ENCODE measurements around the gene PEX13.

Gene PEX13

DNA sequence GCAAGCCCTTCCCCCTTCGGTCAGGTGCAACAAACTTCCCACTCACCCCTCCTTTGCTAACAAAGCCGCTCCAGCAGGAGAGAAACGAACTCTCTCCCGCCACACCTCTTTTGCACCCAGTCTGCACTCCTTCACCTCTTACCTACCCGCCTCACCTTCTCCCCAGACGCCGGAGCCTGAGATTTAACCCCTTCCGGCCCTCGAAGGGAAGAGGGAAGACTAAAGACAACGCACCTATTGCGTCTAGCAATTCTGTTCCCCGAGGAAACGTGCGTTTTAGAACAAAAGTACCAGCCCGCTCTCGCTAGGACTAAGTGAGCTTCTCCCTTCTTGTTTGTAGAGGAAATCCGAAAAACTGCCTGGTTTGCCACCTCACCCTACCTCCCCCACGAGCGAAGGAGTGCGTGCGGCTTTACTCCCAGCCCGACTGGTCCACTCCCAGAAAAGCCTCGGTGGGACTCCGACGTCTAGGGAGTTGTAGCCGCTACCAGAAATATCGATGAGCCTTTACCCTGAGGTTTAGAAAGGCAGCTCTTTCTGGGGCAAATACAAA, 441 bp upstream of the PEX13 start (continued):
- TF ChIP-seq, protein P1, sequence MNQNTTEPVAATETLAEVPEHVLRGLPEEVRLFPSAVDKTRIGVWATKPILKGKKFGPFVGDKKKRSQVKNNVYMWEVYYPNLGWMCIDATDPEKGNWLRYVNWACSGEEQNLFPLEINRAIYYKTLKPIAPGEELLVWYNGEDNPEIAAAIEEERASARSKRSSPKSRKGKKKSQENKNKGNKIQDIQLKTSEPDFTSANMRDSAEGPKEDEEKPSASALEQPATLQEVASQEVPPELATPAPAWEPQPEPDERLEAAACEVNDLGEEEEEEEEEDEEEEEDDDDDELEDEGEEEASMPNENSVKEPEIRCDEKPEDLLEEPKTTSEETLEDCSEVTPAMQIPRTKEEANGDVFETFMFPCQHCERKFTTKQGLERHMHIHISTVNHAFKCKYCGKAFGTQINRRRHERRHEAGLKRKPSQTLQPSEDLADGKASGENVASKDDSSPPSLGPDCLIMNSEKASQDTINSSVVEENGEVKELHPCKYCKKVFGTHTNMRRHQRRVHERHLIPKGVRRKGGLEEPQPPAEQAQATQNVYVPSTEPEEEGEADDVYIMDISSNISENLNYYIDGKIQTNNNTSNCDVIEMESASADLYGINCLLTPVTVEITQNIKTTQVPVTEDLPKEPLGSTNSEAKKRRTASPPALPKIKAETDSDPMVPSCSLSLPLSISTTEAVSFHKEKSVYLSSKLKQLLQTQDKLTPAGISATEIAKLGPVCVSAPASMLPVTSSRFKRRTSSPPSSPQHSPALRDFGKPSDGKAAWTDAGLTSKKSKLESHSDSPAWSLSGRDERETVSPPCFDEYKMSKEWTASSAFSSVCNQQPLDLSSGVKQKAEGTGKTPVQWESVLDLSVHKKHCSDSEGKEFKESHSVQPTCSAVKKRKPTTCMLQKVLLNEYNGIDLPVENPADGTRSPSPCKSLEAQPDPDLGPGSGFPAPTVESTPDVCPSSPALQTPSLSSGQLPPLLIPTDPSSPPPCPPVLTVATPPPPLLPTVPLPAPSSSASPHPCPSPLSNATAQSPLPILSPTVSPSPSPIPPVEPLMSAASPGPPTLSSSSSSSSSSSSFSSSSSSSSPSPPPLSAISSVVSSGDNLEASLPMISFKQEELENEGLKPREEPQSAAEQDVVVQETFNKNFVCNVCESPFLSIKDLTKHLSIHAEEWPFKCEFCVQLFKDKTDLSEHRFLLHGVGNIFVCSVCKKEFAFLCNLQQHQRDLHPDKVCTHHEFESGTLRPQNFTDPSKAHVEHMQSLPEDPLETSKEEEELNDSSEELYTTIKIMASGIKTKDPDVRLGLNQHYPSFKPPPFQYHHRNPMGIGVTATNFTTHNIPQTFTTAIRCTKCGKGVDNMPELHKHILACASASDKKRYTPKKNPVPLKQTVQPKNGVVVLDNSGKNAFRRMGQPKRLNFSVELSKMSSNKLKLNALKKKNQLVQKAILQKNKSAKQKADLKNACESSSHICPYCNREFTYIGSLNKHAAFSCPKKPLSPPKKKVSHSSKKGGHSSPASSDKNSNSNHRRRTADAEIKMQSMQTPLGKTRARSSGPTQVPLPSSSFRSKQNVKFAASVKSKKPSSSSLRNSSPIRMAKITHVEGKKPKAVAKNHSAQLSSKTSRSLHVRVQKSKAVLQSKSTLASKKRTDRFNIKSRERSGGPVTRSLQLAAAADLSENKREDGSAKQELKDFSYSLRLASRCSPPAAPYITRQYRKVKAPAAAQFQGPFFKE (tag by site-specific recombination; IDR thresholded peaks at IDR 0.05; ENCODE audit: borderline replicate concordance), result no peak
- TF ChIP-seq, protein P2, sequence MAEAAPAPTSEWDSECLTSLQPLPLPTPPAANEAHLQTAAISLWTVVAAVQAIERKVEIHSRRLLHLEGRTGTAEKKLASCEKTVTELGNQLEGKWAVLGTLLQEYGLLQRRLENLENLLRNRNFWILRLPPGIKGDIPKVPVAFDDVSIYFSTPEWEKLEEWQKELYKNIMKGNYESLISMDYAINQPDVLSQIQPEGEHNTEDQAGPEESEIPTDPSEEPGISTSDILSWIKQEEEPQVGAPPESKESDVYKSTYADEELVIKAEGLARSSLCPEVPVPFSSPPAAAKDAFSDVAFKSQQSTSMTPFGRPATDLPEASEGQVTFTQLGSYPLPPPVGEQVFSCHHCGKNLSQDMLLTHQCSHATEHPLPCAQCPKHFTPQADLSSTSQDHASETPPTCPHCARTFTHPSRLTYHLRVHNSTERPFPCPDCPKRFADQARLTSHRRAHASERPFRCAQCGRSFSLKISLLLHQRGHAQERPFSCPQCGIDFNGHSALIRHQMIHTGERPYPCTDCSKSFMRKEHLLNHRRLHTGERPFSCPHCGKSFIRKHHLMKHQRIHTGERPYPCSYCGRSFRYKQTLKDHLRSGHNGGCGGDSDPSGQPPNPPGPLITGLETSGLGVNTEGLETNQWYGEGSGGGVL (tag by site-specific recombination; IDR thresholded peaks at IDR 0.05), result peak; percentile 59
- TF ChIP-seq ZNF114 (tag by site-specific recombination; IDR thresholded peaks at IDR 0.05) (no peak), ZBTB7A (tag by site-specific recombination; IDR thresholded peaks at IDR 0.05; ENCODE audit: low read depth) (no peak), ZSCAN16 (tag by site-specific recombination; IDR thresholded peaks at IDR 0.05) (0 out of 2 replicates have a peak, but pooled peaks have one; percentile 31), ZNF248 (tag by site-specific recombination; IDR thresholded peaks at IDR 0.05) (no peak), ZNF184 (tag by site-specific recombination; IDR thresholded peaks at IDR 0.05) (0 out of 2 replicates have a peak, but pooled peaks have one; percentile 18), ZNF311 (tag by site-specific recombination; IDR thresholded peaks at IDR 0.05; ENCODE audit: borderline replicate concordance) (no peak), ZNF423 (tag by site-specific recombination; IDR thresholded peaks at IDR 0.05) (peak; percentile 78), YY2 (tag by site-specific recombination; IDR thresholded peaks at IDR 0.05) (no peak), ZNF433 (tag by site-specific recombination; IDR thresholded peaks at IDR 0.05; ENCODE audit: low read depth) (no peak), SETDB1 (IDR thresholded peaks at IDR 0.05; ENCODE audit: insufficient read length, low read length) (no peak), ZNF571 (tag by site-specific recombination; IDR thresholded peaks at IDR 0.05) (no peak), ZNF654 (tag by site-specific recombination; IDR thresholded peaks at IDR 0.05; ENCODE audit: low read depth) (no peak; the same call in 1 of the 2 replicates), ZNF629 (tag by site-specific recombination; IDR thresholded peaks at IDR 0.05) (peak; percentile 62; the same call in 1 of the 2 replicates), ZNF548 (tag by site-specific recombination; IDR thresholded peaks at IDR 0.05) (no peak), MZF1 (tag by site-specific recombination; IDR thresholded peaks at IDR 0.05; ENCODE audit: borderline replicate concordance) (peak; percentile 65; the same call in 1 of the 2 replicates), SCRT2 (tag by site-specific recombination; IDR thresholded peaks at IDR 0.05) (no peak; the same call in 1 of the 2 replicates)
- TF ChIP-seq, protein P3, sequence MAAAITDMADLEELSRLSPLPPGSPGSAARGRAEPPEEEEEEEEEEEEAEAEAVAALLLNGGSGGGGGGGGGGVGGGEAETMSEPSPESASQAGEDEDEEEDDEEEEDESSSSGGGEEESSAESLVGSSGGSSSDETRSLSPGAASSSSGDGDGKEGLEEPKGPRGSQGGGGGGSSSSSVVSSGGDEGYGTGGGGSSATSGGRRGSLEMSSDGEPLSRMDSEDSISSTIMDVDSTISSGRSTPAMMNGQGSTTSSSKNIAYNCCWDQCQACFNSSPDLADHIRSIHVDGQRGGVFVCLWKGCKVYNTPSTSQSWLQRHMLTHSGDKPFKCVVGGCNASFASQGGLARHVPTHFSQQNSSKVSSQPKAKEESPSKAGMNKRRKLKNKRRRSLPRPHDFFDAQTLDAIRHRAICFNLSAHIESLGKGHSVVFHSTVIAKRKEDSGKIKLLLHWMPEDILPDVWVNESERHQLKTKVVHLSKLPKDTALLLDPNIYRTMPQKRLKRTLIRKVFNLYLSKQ (tag by site-specific recombination; IDR thresholded peaks at IDR 0.05; ENCODE audit: borderline replicate concordance), result no peak
- TF ChIP-seq, protein P4, sequence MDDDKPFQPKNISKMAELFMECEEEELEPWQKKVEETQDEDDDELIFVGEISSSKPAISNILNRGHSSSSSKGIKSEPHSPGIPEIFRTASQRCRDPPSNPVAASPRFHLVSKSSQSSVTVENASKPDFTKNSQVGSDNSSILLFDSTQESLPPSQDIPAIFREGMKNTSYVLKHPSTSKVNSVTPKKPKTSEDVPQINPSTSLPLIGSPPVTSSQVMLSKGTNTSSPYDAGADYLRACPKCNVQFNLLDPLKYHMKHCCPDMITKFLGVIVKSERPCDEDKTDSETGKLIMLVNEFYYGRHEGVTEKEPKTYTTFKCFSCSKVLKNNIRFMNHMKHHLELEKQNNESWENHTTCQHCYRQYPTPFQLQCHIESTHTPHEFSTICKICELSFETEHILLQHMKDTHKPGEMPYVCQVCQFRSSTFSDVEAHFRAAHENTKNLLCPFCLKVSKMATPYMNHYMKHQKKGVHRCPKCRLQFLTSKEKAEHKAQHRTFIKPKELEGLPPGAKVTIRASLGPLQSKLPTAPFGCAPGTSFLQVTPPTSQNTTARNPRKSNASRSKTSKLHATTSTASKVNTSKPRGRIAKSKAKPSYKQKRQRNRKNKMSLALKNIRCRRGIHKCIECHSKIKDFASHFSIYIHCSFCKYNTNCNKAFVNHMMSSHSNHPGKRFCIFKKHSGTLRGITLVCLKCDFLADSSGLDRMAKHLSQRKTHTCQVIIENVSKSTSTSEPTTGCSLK (tag by site-specific recombination; IDR thresholded peaks at IDR 0.05), result no peak
- TF ChIP-seq, protein P5, sequence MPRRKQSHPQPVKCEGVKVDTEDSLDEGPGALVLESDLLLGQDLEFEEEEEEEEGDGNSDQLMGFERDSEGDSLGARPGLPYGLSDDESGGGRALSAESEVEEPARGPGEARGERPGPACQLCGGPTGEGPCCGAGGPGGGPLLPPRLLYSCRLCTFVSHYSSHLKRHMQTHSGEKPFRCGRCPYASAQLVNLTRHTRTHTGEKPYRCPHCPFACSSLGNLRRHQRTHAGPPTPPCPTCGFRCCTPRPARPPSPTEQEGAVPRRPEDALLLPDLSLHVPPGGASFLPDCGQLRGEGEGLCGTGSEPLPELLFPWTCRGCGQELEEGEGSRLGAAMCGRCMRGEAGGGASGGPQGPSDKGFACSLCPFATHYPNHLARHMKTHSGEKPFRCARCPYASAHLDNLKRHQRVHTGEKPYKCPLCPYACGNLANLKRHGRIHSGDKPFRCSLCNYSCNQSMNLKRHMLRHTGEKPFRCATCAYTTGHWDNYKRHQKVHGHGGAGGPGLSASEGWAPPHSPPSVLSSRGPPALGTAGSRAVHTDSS (tag by site-specific recombination; IDR thresholded peaks at IDR 0.05), result peak; percentile 40; the same call in 1 of the 2 replicates
- TF ChIP-seq, protein P6, sequence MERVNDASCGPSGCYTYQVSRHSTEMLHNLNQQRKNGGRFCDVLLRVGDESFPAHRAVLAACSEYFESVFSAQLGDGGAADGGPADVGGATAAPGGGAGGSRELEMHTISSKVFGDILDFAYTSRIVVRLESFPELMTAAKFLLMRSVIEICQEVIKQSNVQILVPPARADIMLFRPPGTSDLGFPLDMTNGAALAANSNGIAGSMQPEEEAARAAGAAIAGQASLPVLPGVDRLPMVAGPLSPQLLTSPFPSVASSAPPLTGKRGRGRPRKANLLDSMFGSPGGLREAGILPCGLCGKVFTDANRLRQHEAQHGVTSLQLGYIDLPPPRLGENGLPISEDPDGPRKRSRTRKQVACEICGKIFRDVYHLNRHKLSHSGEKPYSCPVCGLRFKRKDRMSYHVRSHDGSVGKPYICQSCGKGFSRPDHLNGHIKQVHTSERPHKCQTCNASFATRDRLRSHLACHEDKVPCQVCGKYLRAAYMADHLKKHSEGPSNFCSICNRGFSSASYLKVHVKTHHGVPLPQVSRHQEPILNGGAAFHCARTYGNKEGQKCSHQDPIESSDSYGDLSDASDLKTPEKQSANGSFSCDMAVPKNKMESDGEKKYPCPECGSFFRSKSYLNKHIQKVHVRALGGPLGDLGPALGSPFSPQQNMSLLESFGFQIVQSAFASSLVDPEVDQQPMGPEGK (tag by site-specific recombination; IDR thresholded peaks at IDR 0.05), result peak; percentile 57; the same call in 1 of the 2 replicates
- TF ChIP-seq, protein P7, sequence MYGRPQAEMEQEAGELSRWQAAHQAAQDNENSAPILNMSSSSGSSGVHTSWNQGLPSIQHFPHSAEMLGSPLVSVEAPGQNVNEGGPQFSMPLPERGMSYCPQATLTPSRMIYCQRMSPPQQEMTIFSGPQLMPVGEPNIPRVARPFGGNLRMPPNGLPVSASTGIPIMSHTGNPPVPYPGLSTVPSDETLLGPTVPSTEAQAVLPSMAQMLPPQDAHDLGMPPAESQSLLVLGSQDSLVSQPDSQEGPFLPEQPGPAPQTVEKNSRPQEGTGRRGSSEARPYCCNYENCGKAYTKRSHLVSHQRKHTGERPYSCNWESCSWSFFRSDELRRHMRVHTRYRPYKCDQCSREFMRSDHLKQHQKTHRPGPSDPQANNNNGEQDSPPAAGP (tag by site-specific recombination; IDR thresholded peaks at IDR 0.05), result peak; percentile 93
